SKM-1 (cell line): ENCODE measurements around the gene UMAD1.

Experiments
- DNase-seq: peaks from one replicate; lab custom pipeline; 2025; ENCODE audit not compliant: unreplicated experiment; lab: John Stamatoyannopoulos, UW

The UMAD1 gene

GRCh38 chr7:7829667-7830066, 189.1 kb downstream of the UMAD1 start:
- DNase-seq = no peak

DNA sequence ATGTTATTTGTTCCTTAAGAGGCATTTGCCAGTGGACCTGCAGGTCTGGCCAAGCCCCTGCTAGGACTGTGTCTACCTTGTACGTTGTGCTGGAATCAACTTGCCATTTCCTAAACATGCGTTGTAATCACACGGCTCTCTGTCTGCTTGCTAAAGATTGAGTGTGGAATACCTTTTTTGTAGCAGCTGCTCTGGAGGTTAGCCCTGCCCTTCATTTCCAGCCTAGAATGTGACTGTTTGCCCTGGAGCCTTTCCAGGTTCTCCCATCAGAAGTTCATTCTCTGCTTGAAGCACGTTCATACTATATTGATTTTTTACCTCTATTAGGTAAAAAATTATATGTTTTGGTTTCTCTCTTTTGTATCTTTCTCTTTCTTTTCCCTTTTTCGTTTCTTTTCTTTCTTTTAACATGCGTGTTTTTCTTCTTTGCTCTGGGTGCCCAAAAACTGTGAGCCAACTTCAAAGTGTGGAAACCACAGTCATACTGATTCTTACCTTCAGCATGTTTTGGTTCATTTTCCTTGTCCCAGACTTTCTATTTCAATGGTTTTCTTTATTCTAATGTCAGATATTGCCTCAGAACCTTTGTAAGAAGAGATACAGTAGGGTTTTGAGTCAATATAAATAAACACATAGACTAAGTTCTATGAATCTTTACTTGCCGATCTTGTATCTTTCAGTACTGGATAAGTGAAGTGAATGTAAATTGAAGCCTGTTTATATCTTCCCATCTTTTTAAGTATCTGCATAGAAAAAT, 189.7 kb downstream of the UMAD1 start:
- no peak for DNase-seq

- no peak for DNase-seq
Measured at GRCh38 chr7:7832518-7832917, 192.0 kb downstream of the UMAD1 start.

DNA sequence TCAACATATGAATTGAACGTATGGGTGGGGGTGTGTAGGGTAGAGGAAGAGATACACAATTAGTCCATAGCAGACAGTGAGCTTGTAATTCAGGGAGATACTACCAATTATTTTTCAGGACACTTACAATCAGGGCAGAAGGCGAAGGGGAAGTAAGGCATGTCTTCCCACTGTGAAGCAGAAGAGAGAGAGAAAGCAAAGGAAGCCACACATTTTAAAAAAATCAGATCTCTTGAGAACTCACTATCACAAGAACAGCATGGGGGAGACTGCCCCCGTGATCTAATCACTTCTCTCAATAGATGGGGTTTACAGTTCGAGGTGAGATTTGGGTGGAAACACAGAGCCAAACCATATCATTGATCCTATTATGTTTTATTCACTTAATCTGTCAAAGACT, 194.2 kb downstream of the UMAD1 start:
- no peak for DNase-seq

- DNase-seq = no peak
Measured at GRCh38 chr7:7841027-7841426, 200.5 kb downstream of the UMAD1 start.

DNA sequence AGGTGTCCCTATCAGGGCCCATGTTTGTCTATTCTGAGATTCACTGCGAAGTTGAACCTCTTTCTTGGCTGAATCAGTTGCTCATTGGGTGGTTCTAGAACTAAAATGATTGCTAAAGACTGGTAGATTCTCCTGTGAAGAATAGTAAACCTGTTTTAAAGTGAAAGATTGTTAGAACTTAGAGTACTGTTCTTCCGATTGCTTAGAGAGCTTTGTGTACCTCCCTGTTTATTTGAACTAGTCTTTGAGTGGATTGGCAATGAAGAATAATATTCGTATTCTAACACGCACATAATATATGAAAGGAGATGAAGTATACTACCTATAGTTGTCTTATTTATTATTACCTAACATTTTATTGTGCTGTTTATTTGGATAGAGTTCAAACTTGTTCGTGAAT, 202.7 kb downstream of the UMAD1 start:
- no peak for DNase-seq

DNA sequence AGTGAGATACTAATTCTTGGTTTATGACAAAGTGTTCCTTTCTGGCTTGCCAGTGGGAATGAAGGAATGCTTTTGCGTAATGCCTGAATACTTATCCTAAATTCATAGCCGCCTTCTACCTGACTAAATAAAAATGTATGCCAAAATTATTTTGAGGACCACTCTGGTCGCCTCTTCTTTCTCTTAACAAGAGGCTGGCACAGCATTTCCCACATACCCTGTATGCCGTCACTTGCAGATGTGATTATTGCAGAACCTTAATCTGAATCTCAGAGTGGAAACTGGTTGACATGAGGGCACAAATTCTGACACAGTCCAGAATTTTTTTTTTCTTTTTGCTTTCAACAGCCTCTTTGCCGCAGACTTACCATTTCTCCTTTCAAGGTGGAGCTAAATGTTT, 203.4 kb downstream of the UMAD1 start:
- no peak for DNase-seq

GRCh38 chr7:7848246-7848645, 207.7 kb downstream of the UMAD1 start:
- no peak for DNase-seq

DNA sequence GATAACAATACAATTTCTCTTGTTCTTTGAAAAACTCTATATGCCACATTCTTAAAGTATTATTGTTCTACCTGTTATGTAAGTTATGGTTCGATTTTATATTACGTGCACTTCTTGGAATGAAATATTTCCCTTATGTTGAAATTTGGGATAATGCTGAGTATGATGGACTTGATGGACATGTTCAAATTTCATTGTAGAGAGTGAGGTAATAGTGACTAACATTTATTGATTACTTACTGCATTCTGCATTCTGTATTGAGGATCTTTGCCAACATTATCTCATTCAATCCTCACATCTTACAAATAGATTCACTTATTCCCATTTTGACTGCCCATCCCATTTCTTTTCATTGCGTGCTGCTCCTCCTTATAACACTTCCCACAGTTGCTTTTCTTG, 208.3 kb downstream of the UMAD1 start:
- DNase-seq = no peak

DNA sequence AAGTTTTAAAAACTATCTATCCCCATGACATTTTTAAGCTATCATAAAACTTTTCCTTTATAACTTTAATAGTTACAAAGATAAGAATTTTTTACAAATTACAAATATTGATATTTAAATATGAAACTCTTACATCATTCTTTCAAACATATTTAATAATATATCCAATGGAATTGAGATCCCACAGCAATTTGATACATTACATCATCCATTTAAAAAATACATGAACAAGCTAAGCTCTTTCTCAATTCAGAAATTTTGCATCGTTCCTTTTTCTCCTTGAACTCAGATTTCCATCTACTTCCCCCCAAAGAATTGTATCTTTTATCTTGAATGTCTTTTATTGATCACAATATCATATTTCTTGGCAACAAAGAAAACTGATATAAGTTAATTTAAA, 209.6 kb downstream of the UMAD1 start:
- DNase-seq = no peak

DNA sequence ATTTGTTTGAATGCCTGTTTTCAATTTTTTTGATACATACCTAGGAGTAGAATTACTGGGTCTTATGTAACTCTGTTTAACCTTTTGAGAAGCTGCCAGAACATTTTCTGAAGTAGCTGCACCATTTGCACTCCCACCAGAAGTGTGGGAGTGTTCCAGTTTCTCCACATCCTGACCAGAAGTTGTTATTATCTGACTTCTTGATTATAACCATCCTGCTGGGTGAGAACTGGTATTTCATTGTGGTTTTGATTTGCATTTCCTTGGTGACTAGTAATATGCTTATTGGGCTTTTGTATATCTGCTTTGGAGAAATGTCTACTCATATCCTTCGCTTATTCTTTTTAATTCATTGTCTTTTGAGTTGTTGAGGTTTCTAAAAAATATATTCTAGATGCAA, 210.8 kb downstream of the UMAD1 start:
- DNase-seq = no peak

- no peak for DNase-seq
Measured at GRCh38 chr7:7851991-7852390, 211.4 kb downstream of the UMAD1 start.

GRCh38 chr7:7857143-7857583, 216.6 kb downstream of the UMAD1 start:
- peak; percentile 44 for DNase-seq

- no peak for DNase-seq
Measured at GRCh38 chr7:7858559-7858958, 218.0 kb downstream of the UMAD1 start.

DNA sequence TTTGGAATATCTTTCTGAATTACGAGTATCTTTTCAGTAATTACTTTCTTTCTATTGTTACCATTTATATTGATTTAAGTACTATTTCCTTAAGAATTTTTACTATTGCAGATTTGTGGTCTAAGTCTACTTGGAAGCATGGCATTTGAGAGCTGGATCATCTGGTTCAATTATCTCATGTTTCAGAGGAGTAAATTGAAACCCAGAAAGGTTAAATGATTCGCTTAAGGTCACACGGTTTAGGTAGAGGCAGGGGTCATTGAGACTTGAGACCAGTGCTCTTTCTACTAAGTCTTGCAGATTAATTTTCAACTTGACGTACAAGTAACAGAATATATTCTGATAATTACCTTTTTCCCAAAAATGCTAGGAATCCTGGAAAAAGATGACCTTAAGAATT, 218.9 kb downstream of the UMAD1 start:
- no peak for DNase-seq

GRCh38 chr7:7861211-7861633, 220.7 kb downstream of the UMAD1 start:
- DNase-seq = no peak

DNA sequence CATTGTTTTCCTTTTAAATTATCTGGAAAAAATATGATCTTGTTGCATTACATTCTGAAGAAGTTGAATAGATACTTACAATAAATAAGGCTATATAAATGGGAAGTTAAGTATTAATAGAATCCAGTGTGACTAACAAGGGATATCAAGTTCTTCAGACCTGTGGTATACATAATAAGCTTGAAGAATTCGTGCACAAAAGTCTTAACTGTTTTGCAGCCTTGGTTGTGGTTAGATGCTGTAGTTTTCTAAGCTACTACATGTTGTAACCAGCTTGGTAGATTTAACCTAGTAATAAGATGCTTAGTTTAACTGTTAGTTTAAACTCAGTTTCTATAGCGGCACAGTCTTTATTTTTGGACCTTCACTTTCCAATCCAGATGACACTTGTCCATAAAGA, 221.8 kb downstream of the UMAD1 start:
- no peak for DNase-seq

GRCh38 chr7:7867846-7868571, 227.5 kb downstream of the UMAD1 start:
- peak; percentile 84 for DNase-seq

- DNase-seq = no peak
Measured at GRCh38 chr7:7868572-7868899, 228.0 kb downstream of the UMAD1 start.

- no peak for DNase-seq
Measured at GRCh38 chr7:7869036-7869435, 228.5 kb downstream of the UMAD1 start.

DNA sequence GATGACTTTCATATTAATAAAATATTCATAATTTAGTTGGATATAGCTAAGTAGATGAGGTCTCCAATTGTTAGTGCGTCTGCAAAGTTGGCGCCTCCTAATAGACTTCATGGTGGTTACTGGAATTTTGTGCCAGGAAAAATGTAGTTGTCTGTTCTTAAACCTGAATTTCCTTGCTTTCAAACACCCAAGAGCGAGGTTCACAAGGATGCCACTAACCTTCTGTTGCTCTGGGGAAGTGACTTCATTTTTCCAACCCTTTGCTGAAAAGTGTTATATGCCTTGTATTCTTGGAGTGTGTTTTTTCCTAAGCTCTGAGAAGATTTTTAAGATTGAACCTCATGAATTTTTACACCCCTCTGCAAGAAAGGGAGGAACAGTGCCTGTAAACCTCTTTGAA, 229.1 kb downstream of the UMAD1 start:
- DNase-seq = no peak

DNA sequence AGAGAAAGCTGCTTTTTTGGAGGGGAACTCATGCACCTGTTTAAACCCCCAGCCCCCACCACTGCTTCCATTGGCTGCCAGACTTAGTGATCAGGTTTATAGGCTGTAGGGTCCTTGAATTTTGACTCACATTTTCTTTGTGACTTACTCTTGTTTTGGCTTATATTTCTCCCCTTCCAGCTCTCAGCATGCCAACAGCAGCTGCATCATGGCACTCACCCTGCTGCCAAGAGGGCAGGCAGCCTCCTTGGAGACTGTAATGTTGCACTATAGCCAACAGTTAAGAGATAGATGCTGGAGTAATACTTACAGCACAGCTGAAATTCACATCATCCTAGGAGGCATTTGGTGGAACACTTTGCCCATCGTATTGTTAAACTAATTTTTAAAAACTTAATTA, 230.0 kb downstream of the UMAD1 start:
- no peak for DNase-seq

GRCh38 chr7:7876419-7876818, 235.9 kb downstream of the UMAD1 start:
- DNase-seq = no peak
